Small intestine (tissue), 7 donors: ENCODE data around the gene RHCE. TPM values are rescaled to one million over a fixed set of nuclear protein-coding genes. Genes with fewer than 3 reads are reported as not detected.
"Not testable (repeated sequence)": the region's sequence is repeated elsewhere in the genome, so short reads cannot be mapped to it uniquely, and the experiment has no call there.

Experiments used
- DNase-seq, 2 donors: peaks; one replicate each; pipeline versions ENCODE4 v3.0.0 to v3.0.0-alpha.2; 2013
- FAIRE-seq: peaks from 2 replicates; lab custom pipeline; 2012; peaks lifted over from hg19 to GRCh38; lab: Jason Lieb, UNC
- H3K27ac ChIP-seq, 3 donors: one replicate each; pipeline ENCODE4 v1.5.1; 2013; ENCODE audit warnings: low read length in 2 of 3, mild to moderate bottlenecking in 2 of 3, control low read depth in 1 of 3, inconsistent platforms in 1 of 3, low read depth in 1 of 3, moderate library complexity in 1 of 3
- H3K27me3 ChIP-seq, 3 donors: one replicate each; pipeline ENCODE4 v1.6.1; 2013; ENCODE audit warnings: low read length in 3 of 3, inconsistent platforms in 1 of 3; ENCODE audit not compliant: control insufficient read depth in 3 of 3, insufficient read depth in 3 of 3
- H3K36me3 ChIP-seq, 3 donors: one replicate each; pipeline ENCODE4 v1.6.1; 2013; ENCODE audit warnings: low read length in 3 of 3, inconsistent platforms in 1 of 3, low read depth in 1 of 3, mild to moderate bottlenecking in 1 of 3, moderate library complexity in 1 of 3; ENCODE audit not compliant: control insufficient read depth in 3 of 3, insufficient read depth in 2 of 3
- H3K4me1 ChIP-seq, 3 donors: one replicate each; pipeline ENCODE4 v1.6.1; 2013; ENCODE audit warnings: low read length in 2 of 3, inconsistent platforms in 1 of 3, low read depth in 1 of 3, mild to moderate bottlenecking in 1 of 3, moderate library complexity in 1 of 3; ENCODE audit not compliant: control insufficient read depth in 3 of 3, insufficient read depth in 2 of 3
- H3K4me3 ChIP-seq, 3 donors: one replicate each; pipeline ENCODE4 v1.5.1; 2013; ENCODE audit warnings: low read length in 3 of 3, control low read depth in 1 of 3, inconsistent platforms in 1 of 3, low read depth in 1 of 3, mild to moderate bottlenecking in 1 of 3, moderate library complexity in 1 of 3
- H3K9me3 ChIP-seq, 2 donors: one replicate each; pipeline ENCODE4 v1.6.1; 2013; ENCODE audit warnings: low read depth in 1 of 2, low read length in 1 of 2; ENCODE audit not compliant: control insufficient read depth in 2 of 2, insufficient read depth in 1 of 2
- WGBS, 3 donors: extraction: QIAGEN DNeasy Blood & Tissue Kit; methylation state at CpG; one replicate each; pipeline ENCODE4 v1.1.7; 2013; 5-methylcytosine and 5-hydroxymethylcytosine counted together
- polyA plus RNA-seq, 4 donors: library from polyadenylated mRNA; stranded (reverse) in 3 of 4; unstranded in 1 of 4; fragments of 200-250 nt in 3 of 4; fragments of 120-200 nt in 1 of 4; gene quantifications; one replicate each; pipeline versions ENCODE4 v1.2.1 to v1.2.3, GENCODE V29; 2013
- donor health status: healthy with polysubstance abuse.
- donor health status: control.
- donor health status: control.
- donor health status: Bipolar disorder and iron deficiency.
- donor health status: healthy.

The RHCE gene
- polyA plus RNA-seq, 4 donors = 0.06 to 0.46 TPM; not detected in 2

- DNase-seq (peak in 1 of 2 donors; percentile 43), FAIRE-seq (no peak)
- 0 to 1% (median 1%) methylated on average over 41 to 89 of the region's 89 CpGs for WGBS, 3 donors
- Histone ChIP-seq H3K4me3 (peak overlapping the region; percentile 93 to 98 (median 96)), H3K27me3 (no peaks in the 10 kb centered on the region), H3K9me3 (no peaks in the 10 kb centered on the region), H3K4me1 (peaks cover 4 to 22% (median 11%) of the 10 kb centered on the region in 3 donors), H3K27ac (peak overlapping the region; percentile 74 to 95 (median 86)), H3K36me3 (no peaks in the 10 kb centered on the region)
Observed at GRCh38 chr1:25430967-25431881, 10.6 kb upstream of the RHCE start.

DNA sequence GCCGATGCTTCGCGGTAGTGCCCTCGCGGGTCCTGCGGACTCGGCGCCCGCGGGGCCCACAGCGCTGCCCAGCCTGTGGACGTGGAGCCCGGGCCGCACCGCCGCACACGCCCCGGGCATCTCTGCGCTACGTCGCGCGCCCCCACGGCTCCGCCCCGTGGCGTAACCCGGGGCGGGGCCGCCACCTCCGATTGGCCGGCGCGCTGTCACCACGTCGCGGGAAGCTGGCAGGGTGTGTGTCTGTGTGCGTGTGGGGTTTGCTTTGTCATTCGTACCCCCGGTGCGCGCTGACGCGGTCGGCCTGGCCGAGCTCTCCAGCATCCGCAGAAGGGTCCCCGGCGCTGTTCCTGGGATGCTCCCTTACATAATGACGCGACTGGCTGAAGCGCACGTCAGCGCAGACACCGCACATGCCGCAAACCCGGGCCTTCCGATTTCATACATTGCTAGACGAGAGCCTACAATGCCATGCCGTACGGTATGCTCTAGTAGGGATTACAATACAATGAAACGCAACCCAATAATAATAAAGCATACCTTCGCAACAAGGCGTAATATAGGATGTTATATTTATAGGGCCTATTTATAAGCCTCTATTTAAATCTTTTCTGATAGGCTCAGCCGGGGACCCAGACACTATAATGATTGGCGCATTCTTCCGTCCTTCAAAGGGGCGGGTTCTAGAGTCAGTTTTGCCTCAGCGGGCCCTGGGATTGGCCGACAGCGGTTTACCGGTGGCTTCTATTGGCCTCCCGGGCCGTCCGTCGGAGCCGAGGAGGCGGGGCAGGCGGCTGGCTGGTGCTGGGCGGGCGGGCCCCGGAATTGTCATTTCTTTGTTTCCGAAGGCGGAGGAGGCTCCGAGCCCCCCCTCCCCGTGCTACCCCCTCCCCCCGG lies 9.7 kb upstream of the RHCE start, which contains the start of gene MACO1:
TSS of gene MACO1 (plus strand) at position 825 of the 894 bp plus-strand sequence. CDS start 202 bp downstream, outside the sequence.
- Histone ChIP-seq H3K27ac (peak within 1 kb of the TSS; percentile 86 to 99 (median 92)), H3K4me1 (peaks cover 2 to 20% (median 9%) of the 10 kb centered on the region in 3 donors), H3K27me3 (no peaks in the 10 kb centered on the region), H3K9me3 (no peaks in the 10 kb centered on the region), H3K36me3 (no peaks in the 10 kb centered on the region), H3K4me3 (peak within 1 kb of the TSS; percentile 93 to 98 (median 96))
- DNase-seq (peak; percentile 98 to 99), FAIRE-seq (peak; percentile 19)
- 0% methylated on average over 75 to 87 of the region's 87 CpGs for WGBS, 3 donors

GRCh38 chr1:25428475-25429166 lies 8.0 kb upstream of the RHCE start:
- Histone ChIP-seq H3K27ac (no peak overlapping the region), H3K36me3 (no peaks in the 10 kb centered on the region), H3K9me3 (no peaks in the 10 kb centered on the region), H3K4me3 (no peak overlapping the region), H3K4me1 (peaks cover 0 to 10% (median 0%) of the 10 kb centered on the region in 3 donors), H3K27me3 (no peaks in the 10 kb centered on the region)
- WGBS, 3 donors = 89 to 90% (median 90%) methylated on average over 7 of the region's 7 CpGs
- no peak for FAIRE-seq
- DNase-seq = no peak

DNA sequence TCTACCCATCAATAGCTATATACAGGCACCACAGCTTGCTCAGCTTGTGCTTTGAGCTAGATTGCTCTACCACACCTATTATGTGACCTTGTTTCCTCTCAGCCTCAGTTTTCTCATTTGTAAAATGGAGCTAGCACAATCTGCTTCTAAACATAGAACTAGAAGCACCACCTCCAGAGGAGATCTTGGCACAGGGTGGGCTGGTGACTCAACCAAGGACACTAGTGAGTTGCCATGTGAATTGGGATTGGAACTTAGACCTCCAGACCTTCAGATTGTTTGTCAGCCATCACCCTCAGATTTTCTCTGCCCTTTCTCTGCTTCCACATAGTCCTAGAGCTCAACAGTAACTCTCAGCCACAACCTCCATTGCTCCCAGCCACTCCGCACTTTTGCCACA lies 7.1 kb upstream of the RHCE start:
- peaks cover 0 to 4% (median 0%) of the 10 kb centered on the region in 3 donors for H3K27me3 ChIP-seq
- no peaks in the 10 kb centered on the region for H3K9me3 ChIP-seq
- H3K36me3 ChIP-seq = no peaks in the 10 kb centered on the region
- H3K4me1 ChIP-seq = peaks cover 0 to 4% (median 0%) of the 10 kb centered on the region in 3 donors
- no peak overlapping the region for H3K27ac ChIP-seq
- no peak overlapping the region for H3K4me3 ChIP-seq
- 100% methylated on average over 1 of the region's 1 CpG for WGBS, 3 donors
- FAIRE-seq (no peak), DNase-seq (no peak)

DNA sequence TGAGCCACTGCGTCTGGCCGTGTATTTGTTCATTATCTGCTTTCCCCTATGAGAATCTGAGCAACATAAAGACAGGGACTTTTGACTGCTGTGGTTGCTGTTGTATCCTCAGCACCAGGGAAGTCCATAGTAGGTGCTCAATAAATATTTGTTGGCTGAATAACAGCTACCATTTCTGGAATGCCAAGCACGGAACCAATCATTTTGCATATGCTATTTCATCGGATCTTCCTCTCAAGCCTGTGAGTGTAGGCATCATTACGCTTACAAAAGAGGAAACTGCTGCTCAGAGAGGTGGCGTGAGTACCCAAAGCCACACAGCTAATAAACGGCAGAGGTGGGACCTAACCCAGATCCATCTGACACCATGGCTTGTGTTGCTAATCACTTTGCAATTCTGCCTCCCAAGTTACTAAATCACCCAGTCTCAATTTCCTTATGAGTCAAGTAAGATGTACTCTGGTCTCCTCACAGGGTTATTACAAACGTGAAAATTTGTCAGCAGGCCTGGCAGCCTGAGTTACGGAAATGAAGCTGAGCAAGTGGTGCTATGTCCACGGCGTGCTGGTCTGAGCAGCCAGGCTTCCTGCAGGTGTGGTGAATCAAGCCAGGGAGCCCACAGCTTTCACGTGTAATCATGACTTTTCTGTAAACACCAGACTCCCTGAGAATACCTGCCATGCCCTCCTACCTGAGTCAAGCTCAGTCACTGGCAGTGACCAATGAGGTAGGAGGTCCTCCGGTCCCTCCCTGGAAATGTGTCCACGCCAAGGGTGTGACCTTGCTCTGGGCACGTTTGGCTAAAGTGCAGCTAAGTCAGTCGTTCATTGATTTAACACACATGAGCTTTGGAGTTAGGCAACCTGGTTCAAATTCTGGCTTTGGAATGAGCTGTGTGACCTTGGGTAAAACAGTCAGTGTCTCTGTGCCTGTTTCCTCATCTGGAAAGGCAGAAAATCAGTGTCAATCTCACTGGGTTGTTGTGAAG lies 4.8 kb upstream of the RHCE start:
- H3K36me3 ChIP-seq = no peaks in the 10 kb centered on the region
- no peak for FAIRE-seq
- peak; percentile 29 to 62 for DNase-seq
- no peak overlapping the region for H3K4me3 ChIP-seq
- no peaks in the 10 kb centered on the region for H3K9me3 ChIP-seq
- WGBS, 3 donors = 62 to 73% (median 65%) methylated on average over 16 of the region's 16 CpGs
- H3K27ac ChIP-seq = peak overlapping the region in 1 of 3 donors; percentile 63
- no peaks in the 10 kb centered on the region for H3K4me1 ChIP-seq
- peaks cover 0 to 4% (median 0%) of the 10 kb centered on the region in 3 donors for H3K27me3 ChIP-seq

- not testable (repeated sequence) for FAIRE-seq, H3K27me3 ChIP-seq, H3K36me3 ChIP-seq, DNase-seq, H3K4me3 ChIP-seq, H3K4me1 ChIP-seq, H3K9me3 ChIP-seq, H3K27ac ChIP-seq
- 79 to 87% (median 83%) methylated on average over 6 of the region's 6 CpGs for WGBS, 3 donors
Observed at GRCh38 chr1:25423206-25423605, 2.6 kb upstream of the RHCE start.

DNA sequence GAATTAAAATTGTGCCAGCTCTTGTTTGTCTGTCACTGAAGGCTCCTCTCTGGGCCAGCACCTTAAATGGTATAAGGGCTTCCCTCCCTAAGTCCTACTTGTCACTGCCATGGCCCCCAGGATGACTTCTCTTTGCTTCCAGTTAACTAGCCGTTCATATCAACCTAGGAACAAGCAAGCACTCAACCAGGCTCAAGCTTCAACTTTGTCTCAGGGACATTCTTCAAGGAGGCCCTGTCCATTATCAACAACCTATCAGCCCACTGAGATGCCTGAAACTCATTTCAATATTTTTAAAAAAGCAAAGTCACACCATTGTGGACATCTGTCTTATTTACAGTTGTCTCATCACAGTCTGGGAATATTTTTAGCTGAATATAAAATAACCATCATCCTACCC lies 1.3 kb downstream of the RHCE start:
- WGBS, 3 donors = 92 to 100% (median 94%) methylated on average over 1 of the region's 1 CpG

More for the DNA sequence above, 1.3 kb downstream of the RHCE start:
- H3K27ac ChIP-seq, H3K4me3 ChIP-seq, H3K9me3 ChIP-seq, FAIRE-seq, H3K4me1 ChIP-seq, H3K36me3 ChIP-seq, DNase-seq, H3K27me3 ChIP-seq: not testable (repeated sequence)
